ENCODE measurements around the gene SLC7A8.

The SLC7A8 gene

DNA sequence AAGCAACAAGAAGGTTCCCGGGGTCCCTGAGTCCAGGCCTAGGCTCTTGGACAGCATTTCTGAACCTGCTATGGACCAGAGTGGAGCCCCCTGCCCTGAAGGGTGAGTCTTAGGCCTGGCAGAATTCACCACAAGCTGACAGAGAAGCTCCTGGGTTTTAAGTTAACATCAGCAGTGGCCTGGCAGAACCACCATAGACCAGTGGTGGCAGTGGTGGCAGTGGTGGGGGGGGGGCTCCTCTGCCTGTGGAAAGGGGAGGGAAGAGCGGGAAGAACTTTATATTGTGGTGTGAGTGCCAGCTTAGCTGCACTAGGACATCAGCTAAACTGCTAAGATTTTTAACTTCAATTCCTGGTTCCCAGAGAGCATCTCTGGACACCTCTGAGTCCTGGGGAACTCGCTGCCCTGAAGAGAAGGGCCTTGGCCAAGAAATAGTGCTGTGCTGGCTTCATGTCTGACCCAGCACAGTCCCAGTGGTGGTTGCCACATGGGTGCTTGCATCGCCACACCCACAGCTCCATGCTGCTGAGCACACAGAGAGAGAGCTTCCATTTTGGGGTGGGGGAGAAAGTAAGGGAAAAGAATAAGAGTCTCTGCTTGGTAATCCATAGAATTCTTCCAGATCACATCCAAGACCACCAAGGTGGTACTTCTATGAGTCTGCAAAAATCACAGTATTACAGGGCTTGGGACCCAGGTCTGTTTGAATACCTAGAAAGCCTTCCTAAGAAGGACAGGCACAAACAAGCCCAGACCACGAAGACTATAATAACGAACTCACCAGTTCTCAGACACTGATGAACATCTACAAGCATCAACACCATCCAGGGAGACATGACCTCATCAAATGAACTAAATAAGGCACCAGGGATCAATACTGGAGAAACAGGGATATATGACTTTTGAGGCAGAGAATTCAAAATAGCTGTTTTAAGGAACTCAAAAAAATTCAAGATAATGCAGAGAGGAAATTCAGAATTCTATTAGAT lies 33.9 kb upstream of the SLC7A8 start:
- H3K27me3 ChIP-seq (replicated peaks), result no peaks in the 10 kb centered on the region
- in situ Hi-C loops (cut with HindIII; ENCODE audit: low pct_ligation_motif_present, low sequenced_read_pairs), result no loop called here
- no peak overlapping the region for H3K4me3 ChIP-seq (ENCODE audit: low read depth, low read length)
- DNase-seq, result no peak
- H3K27ac ChIP-seq, result no peak overlapping the region
- TF ChIP-seq, protein P1, sequence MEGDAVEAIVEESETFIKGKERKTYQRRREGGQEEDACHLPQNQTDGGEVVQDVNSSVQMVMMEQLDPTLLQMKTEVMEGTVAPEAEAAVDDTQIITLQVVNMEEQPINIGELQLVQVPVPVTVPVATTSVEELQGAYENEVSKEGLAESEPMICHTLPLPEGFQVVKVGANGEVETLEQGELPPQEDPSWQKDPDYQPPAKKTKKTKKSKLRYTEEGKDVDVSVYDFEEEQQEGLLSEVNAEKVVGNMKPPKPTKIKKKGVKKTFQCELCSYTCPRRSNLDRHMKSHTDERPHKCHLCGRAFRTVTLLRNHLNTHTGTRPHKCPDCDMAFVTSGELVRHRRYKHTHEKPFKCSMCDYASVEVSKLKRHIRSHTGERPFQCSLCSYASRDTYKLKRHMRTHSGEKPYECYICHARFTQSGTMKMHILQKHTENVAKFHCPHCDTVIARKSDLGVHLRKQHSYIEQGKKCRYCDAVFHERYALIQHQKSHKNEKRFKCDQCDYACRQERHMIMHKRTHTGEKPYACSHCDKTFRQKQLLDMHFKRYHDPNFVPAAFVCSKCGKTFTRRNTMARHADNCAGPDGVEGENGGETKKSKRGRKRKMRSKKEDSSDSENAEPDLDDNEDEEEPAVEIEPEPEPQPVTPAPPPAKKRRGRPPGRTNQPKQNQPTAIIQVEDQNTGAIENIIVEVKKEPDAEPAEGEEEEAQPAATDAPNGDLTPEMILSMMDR (IDR thresholded peaks at IDR 0.05; ENCODE audit: low read depth, low read length, missing control alignments), result no peak
- H3K36me3 ChIP-seq (replicated peaks), result no peaks in the 10 kb centered on the region

DNA sequence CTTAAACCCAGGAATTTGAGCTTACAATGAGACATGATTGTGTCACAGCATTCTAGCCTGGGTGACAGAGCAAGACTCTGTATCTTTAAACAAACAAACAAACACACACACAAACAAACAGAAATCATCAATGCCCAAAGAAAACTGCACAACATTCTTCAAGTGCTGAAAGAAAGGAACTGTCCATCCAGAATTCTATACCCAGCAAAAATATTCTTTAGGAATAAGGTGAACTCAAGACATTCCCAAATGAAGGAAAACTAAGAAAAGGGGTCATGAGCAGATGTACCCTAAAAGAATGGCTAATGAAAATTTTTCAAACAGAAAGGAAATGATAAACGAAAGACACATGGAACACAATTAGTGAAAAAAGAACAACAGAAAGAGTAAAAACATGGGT lies 32.0 kb upstream of the SLC7A8 start:
- DNase-seq, result no peak
- Histone ChIP-seq H3K27me3 (replicated peaks) (no peaks in the 10 kb centered on the region), H3K4me3 (ENCODE audit: low read depth, low read length) (no peak overlapping the region), H3K27ac (no peak overlapping the region), H3K36me3 (replicated peaks) (no peaks in the 10 kb centered on the region)
- TF ChIP-seq, protein P1 (IDR thresholded peaks at IDR 0.05; ENCODE audit: low read depth, low read length, missing control alignments), result no peak
- in situ Hi-C loops (cut with HindIII; ENCODE audit: low pct_ligation_motif_present, low sequenced_read_pairs), result no loop called here

DNA sequence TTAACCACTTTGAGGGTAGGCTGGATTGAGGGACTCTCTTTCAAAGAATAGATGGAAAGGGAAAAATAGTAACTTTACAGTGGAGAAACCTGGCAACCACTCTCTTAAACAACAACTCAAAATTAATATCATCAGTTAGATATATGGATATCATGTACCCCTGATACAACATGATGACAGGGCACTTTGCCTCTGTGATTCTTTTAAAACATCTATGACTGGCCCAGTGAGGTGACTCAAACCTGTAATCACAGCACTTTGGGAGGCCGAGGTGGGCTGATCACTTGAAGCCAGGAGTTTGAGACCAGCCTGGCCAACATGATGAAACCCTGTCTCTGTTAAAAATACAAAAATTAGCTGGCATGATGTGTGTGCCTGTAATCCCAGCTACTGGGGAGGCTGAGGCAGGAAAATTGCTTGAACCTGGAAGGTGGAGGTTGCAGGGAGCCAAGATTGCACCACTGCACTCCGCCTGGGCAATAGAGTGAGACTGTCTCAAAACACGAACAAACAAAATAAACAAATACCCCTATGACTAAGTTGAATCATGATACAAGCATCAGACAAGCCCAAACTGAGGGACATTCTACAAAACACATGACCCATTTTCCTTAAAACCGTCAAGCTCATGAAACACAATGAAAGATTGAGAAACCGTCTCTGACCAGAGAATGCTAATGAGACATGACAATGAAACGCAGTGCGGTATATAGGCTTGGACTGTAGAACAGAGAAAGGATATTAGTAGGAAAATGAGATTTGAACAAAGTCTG lies 26.4 kb upstream of the SLC7A8 start:
- H3K4me3 ChIP-seq (ENCODE audit: low read depth, low read length), result no peak overlapping the region
- TF ChIP-seq, protein P1 (IDR thresholded peaks at IDR 0.05; ENCODE audit: low read depth, low read length, missing control alignments), result no peak
- no peaks in the 10 kb centered on the region for H3K27me3 ChIP-seq (replicated peaks)
- H3K27ac ChIP-seq, result no peak overlapping the region
- DNase-seq, result no peak
- in situ Hi-C loops (cut with HindIII; ENCODE audit: low pct_ligation_motif_present, low sequenced_read_pairs), result no loop called here
- no peaks in the 10 kb centered on the region for H3K36me3 ChIP-seq (replicated peaks)

DNA sequence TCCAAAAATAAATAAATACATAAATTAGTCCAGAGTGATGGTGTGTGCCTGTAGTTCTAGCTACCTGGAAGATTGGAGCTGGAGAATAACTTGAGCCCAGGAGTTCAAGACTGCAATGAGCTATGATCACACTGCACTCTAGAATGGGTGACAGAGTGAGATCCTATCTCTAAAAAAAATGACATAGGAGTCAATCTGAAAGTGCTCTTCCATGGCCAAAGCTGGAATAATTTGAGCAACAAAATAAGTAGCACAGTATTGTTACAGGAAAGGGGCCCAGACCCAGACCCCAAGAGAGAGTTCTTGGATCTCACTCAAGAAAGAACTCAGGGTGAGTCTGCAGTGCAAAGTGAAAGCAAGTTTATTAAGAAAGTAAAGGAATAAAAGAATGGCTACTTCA lies 24.9 kb upstream of the SLC7A8 start:
- H3K36me3 ChIP-seq (replicated peaks), result no peaks in the 10 kb centered on the region
- in situ Hi-C loops (cut with HindIII; ENCODE audit: low pct_ligation_motif_present, low sequenced_read_pairs), result no loop called here
- no peak for DNase-seq
- H3K4me3 ChIP-seq (ENCODE audit: low read depth, low read length), result no peak overlapping the region
- TF ChIP-seq, protein P1 (IDR thresholded peaks at IDR 0.05; ENCODE audit: low read depth, low read length, missing control alignments), result no peak
- H3K27me3 ChIP-seq (replicated peaks), result no peaks in the 10 kb centered on the region
- H3K27ac ChIP-seq, result no peak overlapping the region

DNA sequence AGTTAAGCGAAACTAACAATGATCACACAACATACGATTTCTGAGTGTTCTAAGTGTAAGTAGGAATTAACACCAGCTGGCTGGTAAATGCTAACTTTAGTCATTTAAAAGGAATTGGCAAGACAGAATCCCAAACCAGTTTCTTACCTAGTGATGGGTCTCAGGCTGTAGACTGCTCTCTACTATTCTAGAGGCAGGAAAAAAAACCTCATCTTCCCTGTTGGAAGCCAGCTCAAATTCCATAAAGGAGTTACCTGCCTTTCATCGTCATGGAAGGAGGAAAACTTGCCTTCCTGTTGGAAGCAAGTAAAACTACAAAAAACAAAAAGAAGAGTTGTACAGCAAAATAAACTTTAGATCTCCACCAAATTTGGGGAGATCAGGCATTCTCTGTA lies 23.7 kb upstream of the SLC7A8 start:
- TF ChIP-seq, protein P1 (IDR thresholded peaks at IDR 0.05; ENCODE audit: low read depth, low read length, missing control alignments), result no peak
- H3K36me3 ChIP-seq (replicated peaks), result no peaks in the 10 kb centered on the region
- no peak for DNase-seq
- no peak overlapping the region for H3K27ac ChIP-seq
- in situ Hi-C loops (cut with HindIII; ENCODE audit: low pct_ligation_motif_present, low sequenced_read_pairs), result no loop called here
- H3K4me3 ChIP-seq (ENCODE audit: low read depth, low read length), result no peak overlapping the region
- H3K27me3 ChIP-seq (replicated peaks), result no peaks in the 10 kb centered on the region
